Neural progenitor cell (in vitro differentiated cells): ENCODE results near the gene NBAS. TPM values are rescaled to one million over a fixed set of nuclear protein-coding genes. Genes with fewer than 3 reads are reported as not detected.
"Not testable (repeated sequence)": the region's sequence is repeated elsewhere in the genome, so short reads cannot be mapped to it uniquely, and the experiment has no call there.

Experiments used
- DNase-seq: peaks from one replicate; pipeline ENCODE4 v3.0.0-alpha.2; 2016; ENCODE audit warnings: low spot score
- H2AFZ ChIP-seq: fragments of 200-600 bp; sonication (generic); replicated peaks from 2 replicates; pipeline ENCODE4 v1.6.1; 2016; ENCODE audit warnings: antibody characterized with exemption
- H3F3A ChIP-seq: fragments of 200-600 bp; sonication (generic); 2 replicates; pipeline ENCODE4 v1.6.1; 2016; ENCODE audit warnings: antibody characterized with exemption, low read depth
- H3K27ac ChIP-seq: fragments of 200-600 bp; sonication (generic); 2 replicates; pipeline ENCODE4 v1.5.1; 2016; ENCODE audit warnings: mild to moderate bottlenecking
- H3K27me3 ChIP-seq: fragments of 200-600 bp; sonication (generic); 2 replicates; pipeline ENCODE4 v1.6.1; 2016; ENCODE audit warnings: mild to moderate bottlenecking, moderate library complexity
- H3K36me3 ChIP-seq: fragments of 200-600 bp; sonication (generic); 2 replicates; pipeline ENCODE4 v1.5.1; 2016
- H3K4me1 ChIP-seq: fragments of 200-600 bp; sonication (generic); 2 replicates; pipeline ENCODE4 v1.6.1; 2016; ENCODE audit warnings: mixed run types
- H3K4me2 ChIP-seq: fragments of 200-600 bp; sonication (generic); 2 replicates; pipeline ENCODE4 v1.6.1; 2016
- H3K4me3 ChIP-seq: fragments of 200-600 bp; sonication (generic); 2 replicates; pipeline ENCODE4 v1.5.1; 2016
- H3K79me2 ChIP-seq: fragments of 200-600 bp; sonication (generic); 2 replicates; pipeline ENCODE4 v1.6.1; 2016; ENCODE audit warnings: low read depth
- H3K9ac ChIP-seq: fragments of 200-600 bp; sonication (generic); 2 replicates; pipeline ENCODE4 v1.6.1; 2016
- H3K9me3 ChIP-seq: fragments of 200-600 bp; sonication (generic); 2 replicates; pipeline ENCODE4 v1.5.1; 2016; ENCODE audit warnings: low read depth
- H4K20me1 ChIP-seq: fragments of 200-600 bp; sonication (generic); 2 replicates; pipeline ENCODE4 v1.6.1; 2016; ENCODE audit warnings: low read depth
- H3K27ac Mint-ChIP-seq: 3 replicates; pipeline ENCODE4 v1.8.0; 2021; ENCODE audit warnings: mixed read lengths
- H3K27me3 Mint-ChIP-seq: 2 replicates; pipeline ENCODE4 v1.8.0; 2022; ENCODE audit warnings: low read depth, mild to moderate bottlenecking, inconsistent platforms, moderate library complexity, mixed read lengths; ENCODE audit not compliant: insufficient read depth
- H3K36me3 Mint-ChIP-seq: 3 replicates; pipeline ENCODE4 v1.8.0; 2021; ENCODE audit warnings: mixed read lengths
- H3K4me1 Mint-ChIP-seq: 3 replicates; pipeline ENCODE4 v1.8.0; 2021; ENCODE audit warnings: mixed read lengths
- H3K4me3 Mint-ChIP-seq: 3 replicates; pipeline ENCODE4 v1.8.0; 2021; ENCODE audit warnings: mild to moderate bottlenecking, moderate library complexity, mixed read lengths
- H3K9me3 Mint-ChIP-seq: 3 replicates; pipeline ENCODE4 v1.8.0; 2020; ENCODE audit warnings: mixed read lengths
- CTCF ChIP-seq: fragments of 200-600 bp; sonication (generic); IDR thresholded peaks from 2 replicates; pipeline ENCODE4 v1.5.1; 2017; ENCODE audit warnings: antibody characterized with exemption, mild to moderate bottlenecking
- EZH2 ChIP-seq: fragments of 200-600 bp; sonication (generic); IDR thresholded peaks from 2 replicates; pipeline ENCODE4 v1.6.1; 2017; ENCODE audit warnings: antibody characterized with exemption, mild to moderate bottlenecking, moderate library complexity
- EZH2phosphoT487 ChIP-seq: fragments of 200-600 bp; sonication (generic); IDR thresholded peaks from 2 replicates; pipeline ENCODE4 v1.6.1; 2017; ENCODE audit warnings: antibody characterized with exemption
- total RNA-seq: library from RNA; depleted of rRNA; stranded (reverse); fragments of >200 nt; gene quantifications from 2 replicates; pipeline ENCODE4 v1.2.3, GENCODE V29; 2015; ENCODE audit warnings: low replicate concordance

Gene NBAS
- total RNA-seq, 1 donor from 2014 or later = 58.0 TPM

- Mint-ChIP-seq H3K27me3 (no peaks in the 10 kb centered on the region), H3K4me1 (no peaks in the 10 kb centered on the region), H3K27ac (no peak overlapping the region), H3K9me3 (peaks cover 10% of the 10 kb centered on the region), H3K36me3 (peaks cover 9% of the 10 kb centered on the region), H3K4me3 (no peak overlapping the region)
- Histone ChIP-seq H3K9ac (no peak overlapping the region), H3K36me3 (peaks cover 5% of the 10 kb centered on the region), H4K20me1 (no peaks in the 10 kb centered on the region), H3K27ac (no peak overlapping the region), H3K79me2 (no peaks in the 10 kb centered on the region), H3F3A (no peaks in the 10 kb centered on the region), H3K4me3 (no peak overlapping the region), H3K27me3 (no peaks in the 10 kb centered on the region), H3K9me3 (no peaks in the 10 kb centered on the region), H3K4me2 (no peak overlapping the region), H3K4me1 (no peaks in the 10 kb centered on the region), H2AFZ (no peak overlapping the region)
- no peak for TF ChIP-seq CTCF
- TF ChIP-seq EZH2 = no peak
- no peak for TF ChIP-seq EZH2phosphoT487
- no peak for DNase-seq
These were observed 115.1 kb downstream of the NBAS start for GRCh38 chr2:15445891-15446562.

- not testable (repeated sequence) for H3K9me3 ChIP-seq
These were observed 121.2 kb downstream of the NBAS start for GRCh38 chr2:15439768-15440524.

GRCh38 chr2:15439366-15439765 is 121.8 kb downstream of the NBAS start:
- H3K9me3 Mint-ChIP-seq, H3K36me3 ChIP-seq, H3K27me3 ChIP-seq, H2AFZ ChIP-seq, H3K9ac ChIP-seq, H3F3A ChIP-seq, H3K36me3 Mint-ChIP-seq, H3K79me2 ChIP-seq, H3K4me2 ChIP-seq, H3K9me3 ChIP-seq, H3K27ac ChIP-seq, DNase-seq, H3K4me3 Mint-ChIP-seq, H3K4me3 ChIP-seq, H3K27me3 Mint-ChIP-seq, H3K27ac Mint-ChIP-seq, H4K20me1 ChIP-seq: not testable (repeated sequence)
- peaks cover 10% of the 10 kb centered on the region for H3K4me1 ChIP-seq
- H3K4me1 Mint-ChIP-seq = peaks cover 11% of the 10 kb centered on the region

More at GRCh38 chr2:15439768-15440524, 121.2 kb downstream of the NBAS start:
- not testable (repeated sequence) for H3K9ac ChIP-seq, H3K36me3 Mint-ChIP-seq, DNase-seq, H3K27ac ChIP-seq, H3K79me2 ChIP-seq, H3K4me3 ChIP-seq, H2AFZ ChIP-seq, H3K9me3 Mint-ChIP-seq, H3K27me3 Mint-ChIP-seq, H3K36me3 ChIP-seq, H3F3A ChIP-seq, H3K4me2 ChIP-seq, H3K27ac Mint-ChIP-seq, H3K27me3 ChIP-seq, H4K20me1 ChIP-seq, H3K4me3 Mint-ChIP-seq
- H3K4me1 Mint-ChIP-seq = peaks cover 11% of the 10 kb centered on the region
- H3K4me1 ChIP-seq = peaks cover 10% of the 10 kb centered on the region

GRCh38 chr2:15436195-15436594 is 124.9 kb downstream of the NBAS start:
- H3K27me3 ChIP-seq = no peaks in the 10 kb centered on the region
- H3K27me3 Mint-ChIP-seq = no peaks in the 10 kb centered on the region
- peaks cover 11% of the 10 kb centered on the region for H3K4me1 Mint-ChIP-seq
- no peak for DNase-seq
- peaks cover 19% of the 10 kb centered on the region for H3K4me1 ChIP-seq
- peaks cover 8% of the 10 kb centered on the region for H3F3A ChIP-seq
- H3K36me3 Mint-ChIP-seq = no peaks in the 10 kb centered on the region
- H3K9me3 Mint-ChIP-seq = peaks cover 6% of the 10 kb centered on the region
- no peak overlapping the region for H3K4me3 ChIP-seq
- H3K4me2 ChIP-seq = no peak overlapping the region
- no peaks in the 10 kb centered on the region for H4K20me1 ChIP-seq
- H2AFZ ChIP-seq = no peak overlapping the region
- H3K27ac Mint-ChIP-seq = no peak overlapping the region
- H3K9me3 ChIP-seq = no peaks in the 10 kb centered on the region
- H3K36me3 ChIP-seq = no peaks in the 10 kb centered on the region
- H3K4me3 Mint-ChIP-seq = no peak overlapping the region
- H3K9ac ChIP-seq = no peak overlapping the region
- no peaks in the 10 kb centered on the region for H3K79me2 ChIP-seq
- H3K27ac ChIP-seq = no peak overlapping the region
- TF ChIP-seq CTCF = no peak
